ENCODE data around the gene UQCRFS1. TPM values are rescaled to one million over a fixed set of nuclear protein-coding genes. Genes with fewer than 3 reads are reported as not detected.

UQCRFS1 gene
- total and polyA plus RNA-seq, 2 donors (not counting 1 experiment from before 2014, with no cell fraction given), result 15.2 to 23.4 TPM

DNA sequence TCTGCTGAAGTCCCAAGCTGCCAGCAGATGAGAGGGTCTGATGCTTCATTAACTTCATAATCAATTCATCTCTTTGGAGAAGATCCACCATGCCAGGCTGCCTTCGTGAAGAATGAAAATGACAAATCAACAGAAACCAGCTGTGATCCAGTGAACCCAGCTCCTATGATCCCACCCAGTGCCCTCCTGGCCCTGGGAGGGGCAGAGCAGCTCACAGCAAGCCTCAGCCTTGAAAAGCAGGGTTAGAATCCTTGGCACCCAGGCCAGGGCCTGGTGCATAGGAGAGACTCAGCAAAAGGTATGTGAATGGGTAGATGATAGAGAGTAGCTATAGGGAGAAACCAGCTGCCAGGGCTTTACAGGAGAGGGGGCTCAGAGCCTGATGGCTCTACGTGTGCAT is 43.6 kb upstream of the UQCRFS1 start:
- TF ChIP-seq EZH2 (IDR thresholded peaks at IDR 0.05; ENCODE audit: borderline replicate concordance, insufficient read depth, low read depth, low read length, poor library complexity, severe bottlenecking), result no peak
- TF ChIP-seq, protein P1, sequence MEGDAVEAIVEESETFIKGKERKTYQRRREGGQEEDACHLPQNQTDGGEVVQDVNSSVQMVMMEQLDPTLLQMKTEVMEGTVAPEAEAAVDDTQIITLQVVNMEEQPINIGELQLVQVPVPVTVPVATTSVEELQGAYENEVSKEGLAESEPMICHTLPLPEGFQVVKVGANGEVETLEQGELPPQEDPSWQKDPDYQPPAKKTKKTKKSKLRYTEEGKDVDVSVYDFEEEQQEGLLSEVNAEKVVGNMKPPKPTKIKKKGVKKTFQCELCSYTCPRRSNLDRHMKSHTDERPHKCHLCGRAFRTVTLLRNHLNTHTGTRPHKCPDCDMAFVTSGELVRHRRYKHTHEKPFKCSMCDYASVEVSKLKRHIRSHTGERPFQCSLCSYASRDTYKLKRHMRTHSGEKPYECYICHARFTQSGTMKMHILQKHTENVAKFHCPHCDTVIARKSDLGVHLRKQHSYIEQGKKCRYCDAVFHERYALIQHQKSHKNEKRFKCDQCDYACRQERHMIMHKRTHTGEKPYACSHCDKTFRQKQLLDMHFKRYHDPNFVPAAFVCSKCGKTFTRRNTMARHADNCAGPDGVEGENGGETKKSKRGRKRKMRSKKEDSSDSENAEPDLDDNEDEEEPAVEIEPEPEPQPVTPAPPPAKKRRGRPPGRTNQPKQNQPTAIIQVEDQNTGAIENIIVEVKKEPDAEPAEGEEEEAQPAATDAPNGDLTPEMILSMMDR (IDR thresholded peaks at IDR 0.05), result no peak
- Histone ChIP-seq H2AFZ (ENCODE audit: insufficient read depth, low read depth, low read length, poor library complexity, severe bottlenecking) (no peak overlapping the region), H3K79me2 (ENCODE audit: control insufficient read depth, insufficient read depth, low read length) (no peaks in the 10 kb centered on the region), H3K4me3 (ENCODE audit: control extremely low read depth in 1 of 5, extremely low read depth in 1 of 5, insufficient read depth in 1 of 5, low read depth in 2 of 5, low read length in 4 of 5) (no peak overlapping the region), H3K4me2 (replicated peaks; ENCODE audit: low read depth, low read length, poor library complexity, severe bottlenecking) (no peak overlapping the region), H3K9me3 (ENCODE audit: control extremely low read depth in 1 of 3, control insufficient read depth in 2 of 3, insufficient read depth in 1 of 3, low read length in 2 of 3) (no peaks in the 10 kb centered on the region), H3K36me3 (replicated peaks in 1 of 2; ENCODE audit: control extremely low read depth in 1 of 2, control insufficient read depth in 1 of 2, extremely low read depth in 1 of 2, insufficient read depth in 2 of 2, low read length in 1 of 2) (no peaks in the 10 kb centered on the region), H3K9ac (ENCODE audit: low read length) (no peak overlapping the region), H3K27ac (ENCODE audit: low read length in 2 of 2) (no peak overlapping the region), H3K27me3 (replicated peaks in 1 of 4; ENCODE audit: control extremely low read depth in 1 of 4, control insufficient read depth in 3 of 4, insufficient read depth in 4 of 4, low read length in 3 of 4) (no peaks in the 10 kb centered on the region), H3K4me1 (ENCODE audit: control insufficient read depth in 2 of 2, insufficient read depth in 2 of 2, low read length in 2 of 2) (no peaks in the 10 kb centered on the region), H4K20me1 (ENCODE audit: control insufficient read depth, insufficient read depth, low read length, poor library complexity, severe bottlenecking) (no peaks in the 10 kb centered on the region)
- Mint-ChIP-seq H3K9me3 (ENCODE audit: insufficient read depth) (no peaks in the 10 kb centered on the region), H3K4me1 (peaks cover 3% of the 10 kb centered on the region), H3K4me3 (no peak overlapping the region), H3K27ac (no peak overlapping the region), H3K27me3 (peaks cover 21% of the 10 kb centered on the region)
- no peak for ATAC-seq (ENCODE audit: low read depth)
- ChIA-PET POLR2A (no interaction called here), CTCF (no interaction called here)
- intact Hi-C loops (cut with micrococcal nuclease), result no loop called here
- 83% methylated on average over 1 of the region's 2 CpGs for WGBS (ENCODE audit: insufficient coverage)
- DNase-seq, result no peak

DNA sequence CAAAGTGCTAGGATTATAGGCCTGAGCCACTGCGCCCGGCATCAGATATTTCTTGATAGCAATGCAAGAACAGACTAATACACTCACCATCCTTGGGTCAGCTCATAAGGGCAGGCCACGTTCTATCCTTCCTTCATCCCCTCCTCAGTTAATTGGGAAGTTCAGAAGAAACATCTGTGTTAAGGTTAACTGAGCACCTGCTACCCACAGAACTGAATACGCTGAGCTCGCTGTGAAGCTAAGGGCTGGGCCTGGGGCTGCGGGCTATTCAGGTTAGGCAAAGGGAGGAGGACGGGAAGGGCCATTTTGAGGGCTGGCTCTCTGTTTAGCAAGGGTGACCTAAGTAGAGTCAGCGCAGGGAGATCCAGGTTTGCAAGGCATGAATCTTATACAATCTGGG is 43.0 kb upstream of the UQCRFS1 start:
- DNase-seq (no peak), ATAC-seq (ENCODE audit: low read depth) (no peak)
- H3K27ac Mint-ChIP-seq, result no peak overlapping the region
- H3K4me1 Mint-ChIP-seq, result peaks cover 3% of the 10 kb centered on the region
- Histone ChIP-seq H3K4me2 (replicated peaks; ENCODE audit: low read depth, low read length, poor library complexity, severe bottlenecking) (no peak overlapping the region), H3K4me3 (ENCODE audit: control extremely low read depth in 1 of 5, extremely low read depth in 1 of 5, insufficient read depth in 1 of 5, low read depth in 2 of 5, low read length in 4 of 5) (no peak overlapping the region), H3K4me1 (ENCODE audit: control insufficient read depth in 2 of 2, insufficient read depth in 2 of 2, low read length in 2 of 2) (no peaks in the 10 kb centered on the region), H3K27me3 (replicated peaks in 1 of 4; ENCODE audit: control extremely low read depth in 1 of 4, control insufficient read depth in 3 of 4, insufficient read depth in 4 of 4, low read length in 3 of 4) (no peaks in the 10 kb centered on the region), H4K20me1 (ENCODE audit: control insufficient read depth, insufficient read depth, low read length, poor library complexity, severe bottlenecking) (no peaks in the 10 kb centered on the region), H2AFZ (ENCODE audit: insufficient read depth, low read depth, low read length, poor library complexity, severe bottlenecking) (no peak overlapping the region), H3K36me3 (replicated peaks in 1 of 2; ENCODE audit: control extremely low read depth in 1 of 2, control insufficient read depth in 1 of 2, extremely low read depth in 1 of 2, insufficient read depth in 2 of 2, low read length in 1 of 2) (no peaks in the 10 kb centered on the region), H3K27ac (ENCODE audit: low read length in 2 of 2) (no peak overlapping the region), H3K79me2 (ENCODE audit: control insufficient read depth, insufficient read depth, low read length) (no peaks in the 10 kb centered on the region), H3K9ac (ENCODE audit: low read length) (no peak overlapping the region), H3K9me3 (ENCODE audit: control extremely low read depth in 1 of 3, control insufficient read depth in 2 of 3, insufficient read depth in 1 of 3, low read length in 2 of 3) (no peaks in the 10 kb centered on the region)
- H3K9me3 Mint-ChIP-seq (ENCODE audit: insufficient read depth), result no peaks in the 10 kb centered on the region
- intact Hi-C loops (cut with micrococcal nuclease), result no loop called here
- POLR2A ChIA-PET, result no interaction called here
- WGBS (ENCODE audit: insufficient coverage), result 100% methylated on average over 3 of the region's 8 CpGs
- no peak overlapping the region for H3K4me3 Mint-ChIP-seq
- H3K27me3 Mint-ChIP-seq, result peaks cover 21% of the 10 kb centered on the region
- TF ChIP-seq EZH2 (IDR thresholded peaks at IDR 0.05; ENCODE audit: borderline replicate concordance, insufficient read depth, low read depth, low read length, poor library complexity, severe bottlenecking), result no peak
- TF ChIP-seq, protein P1 (IDR thresholded peaks at IDR 0.05), result no peak
- CTCF ChIA-PET, result no interaction called here

Measured in B cell (primary cell).